ENCODE results near the gene PCDH12.

- TF ChIP-seq, protein P1, sequence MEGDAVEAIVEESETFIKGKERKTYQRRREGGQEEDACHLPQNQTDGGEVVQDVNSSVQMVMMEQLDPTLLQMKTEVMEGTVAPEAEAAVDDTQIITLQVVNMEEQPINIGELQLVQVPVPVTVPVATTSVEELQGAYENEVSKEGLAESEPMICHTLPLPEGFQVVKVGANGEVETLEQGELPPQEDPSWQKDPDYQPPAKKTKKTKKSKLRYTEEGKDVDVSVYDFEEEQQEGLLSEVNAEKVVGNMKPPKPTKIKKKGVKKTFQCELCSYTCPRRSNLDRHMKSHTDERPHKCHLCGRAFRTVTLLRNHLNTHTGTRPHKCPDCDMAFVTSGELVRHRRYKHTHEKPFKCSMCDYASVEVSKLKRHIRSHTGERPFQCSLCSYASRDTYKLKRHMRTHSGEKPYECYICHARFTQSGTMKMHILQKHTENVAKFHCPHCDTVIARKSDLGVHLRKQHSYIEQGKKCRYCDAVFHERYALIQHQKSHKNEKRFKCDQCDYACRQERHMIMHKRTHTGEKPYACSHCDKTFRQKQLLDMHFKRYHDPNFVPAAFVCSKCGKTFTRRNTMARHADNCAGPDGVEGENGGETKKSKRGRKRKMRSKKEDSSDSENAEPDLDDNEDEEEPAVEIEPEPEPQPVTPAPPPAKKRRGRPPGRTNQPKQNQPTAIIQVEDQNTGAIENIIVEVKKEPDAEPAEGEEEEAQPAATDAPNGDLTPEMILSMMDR (conservative IDR thresholded peaks at IDR 0.05): no peak
- TF ChIP-seq ZFX (IDR thresholded peaks at IDR 0.05): no peak
Observed at GRCh38 chr5:141994511-141995136, 36.6 kb upstream of the PCDH12 start.

Measured in C4-2B (cell line).